Measurements from ENCODE around the gene MVB12B.

- TF ChIP-seq CTCF (IDR thresholded peaks at IDR 0.05; ENCODE audit: low read depth, low read length) (no peak), POLR2A (IDR thresholded peaks at IDR 0.05; ENCODE audit: extremely low read depth, insufficient read length) (no peak)
Observed at GRCh38 chr9:126393876-126394275, 67.2 kb downstream of the MVB12B start.
